ENCODE measurements around the gene PSORS1C1.

- no peak for TF ChIP-seq CTCF (IDR thresholded peaks at IDR 0.05 in 4 of 5, conservative IDR thresholded peaks at IDR 0.05 in 1 of 5)
- no peak for TF ChIP-seq POLR2A (IDR thresholded peaks at IDR 0.05)
Observed at GRCh38 chr6:31171931-31172905, 57.6 kb downstream of the PSORS1C1 start.

Data from gastrocnemius medialis (tissue), 4 donors.